SH-SY5Y (cell line): Measurements from ENCODE around the gene OSGEP.

ENCODE experiments used
- GATA2 ChIP-seq: IDR thresholded peaks from 2 replicates; pipeline ENCODE4 v1.6.1; 2011; ENCODE audit warnings: mild to moderate bottlenecking, low read depth, low read length
- GATA3 ChIP-seq: IDR thresholded peaks from 2 replicates; pipeline ENCODE4 v1.6.1; 2011; ENCODE audit warnings: low read depth, mild to moderate bottlenecking, low read length, moderate library complexity

OSGEP gene

DNA sequence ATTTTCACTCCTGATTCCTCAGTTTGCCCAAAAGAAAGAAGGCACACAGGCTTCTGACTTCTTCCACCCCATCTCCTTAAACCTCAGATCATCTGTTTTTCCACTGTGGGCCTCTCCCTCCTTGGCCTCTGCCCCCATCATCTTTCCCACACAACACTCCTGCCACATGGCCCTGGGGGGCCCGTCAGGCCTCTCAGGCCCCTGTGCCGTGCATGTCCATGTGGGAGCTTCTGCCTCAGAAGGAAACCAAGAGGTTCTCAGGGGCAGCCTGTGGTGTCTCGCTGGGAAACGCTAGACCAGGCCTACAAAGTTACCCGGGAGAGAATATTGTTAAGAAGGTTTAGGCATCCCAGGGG is 26.6 kb downstream of the OSGEP start:
- no peak for TF ChIP-seq GATA3
- no peak for TF ChIP-seq GATA2

DNA sequence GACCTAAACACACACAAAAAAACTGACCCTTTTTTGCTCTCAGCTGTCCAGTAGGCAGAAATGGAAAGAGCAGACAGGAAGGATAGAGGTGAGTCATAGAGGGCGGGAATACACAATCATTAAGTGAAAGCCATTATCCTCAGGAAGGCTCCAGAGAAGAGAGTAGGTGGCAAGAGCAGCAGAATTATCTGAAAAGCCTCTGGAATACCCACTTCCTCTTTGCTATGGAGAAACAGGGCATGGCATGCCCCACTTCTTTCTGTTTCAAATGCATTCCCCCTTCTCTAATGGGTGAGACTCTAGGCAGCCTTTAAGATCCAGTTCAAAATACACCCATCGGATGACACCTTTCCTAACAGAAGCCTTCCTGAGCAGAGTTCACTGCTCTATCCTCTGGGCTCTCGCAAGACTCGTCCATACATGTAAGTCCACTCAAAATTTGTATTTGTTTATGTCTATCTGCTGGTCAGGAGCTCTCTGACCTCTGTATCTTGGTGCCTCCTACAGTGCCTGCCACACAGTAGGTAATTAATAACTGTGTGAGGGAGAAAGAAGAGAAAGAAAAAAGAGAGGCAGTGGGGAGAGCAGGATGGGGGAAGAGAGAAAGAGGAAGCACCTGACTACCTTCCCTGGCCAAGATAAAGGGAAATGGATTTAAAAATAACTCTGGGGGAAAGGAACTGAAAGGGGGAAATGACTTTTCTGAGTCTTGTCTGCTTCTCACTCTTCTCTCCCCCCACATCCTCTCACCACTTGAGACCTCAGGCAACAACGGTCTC is 27.2 kb downstream of the OSGEP start:
- TF ChIP-seq GATA2 (no peak), GATA3 (no peak)

DNA sequence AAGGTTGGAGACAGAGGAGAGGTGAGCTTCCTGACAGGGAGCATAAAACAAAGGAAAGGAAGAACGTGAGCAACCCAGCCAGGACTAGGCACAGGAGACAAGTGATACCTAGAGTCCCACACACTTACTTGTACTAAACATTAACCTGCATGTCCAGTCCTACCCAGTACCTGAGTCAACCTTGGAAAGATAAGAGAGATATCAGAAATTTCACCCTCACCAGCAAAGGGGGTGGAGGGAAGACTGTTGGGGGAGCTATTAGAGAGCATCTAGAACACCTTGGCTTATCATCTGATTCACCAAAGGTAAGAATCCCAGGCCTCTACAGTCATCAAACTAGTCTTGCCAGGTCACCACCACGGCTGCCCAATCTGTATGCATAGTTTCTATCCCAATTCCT is 29.8 kb downstream of the OSGEP start:
- TF ChIP-seq GATA2: no peak
- no peak for TF ChIP-seq GATA3

DNA sequence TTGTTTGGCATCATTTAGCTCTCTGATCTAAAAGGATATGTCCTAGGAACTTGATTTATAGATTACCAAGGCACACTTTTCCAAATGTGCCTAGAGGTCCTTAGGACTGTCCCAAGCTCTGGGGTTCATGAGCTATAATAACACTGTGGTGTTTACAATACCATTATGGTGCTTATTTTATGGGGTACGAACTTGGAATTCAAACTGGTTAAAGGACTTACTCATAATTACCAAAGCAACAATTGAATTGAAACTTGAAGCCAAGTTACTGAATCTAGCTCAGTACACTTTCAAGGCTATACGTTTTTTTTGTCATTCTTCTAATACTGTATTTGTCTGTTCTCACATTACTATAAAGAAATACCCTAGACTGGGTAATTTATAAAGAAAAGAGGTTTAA is 31.7 kb downstream of the OSGEP start:
- TF ChIP-seq GATA3 (no peak), GATA2 (no peak)

DNA sequence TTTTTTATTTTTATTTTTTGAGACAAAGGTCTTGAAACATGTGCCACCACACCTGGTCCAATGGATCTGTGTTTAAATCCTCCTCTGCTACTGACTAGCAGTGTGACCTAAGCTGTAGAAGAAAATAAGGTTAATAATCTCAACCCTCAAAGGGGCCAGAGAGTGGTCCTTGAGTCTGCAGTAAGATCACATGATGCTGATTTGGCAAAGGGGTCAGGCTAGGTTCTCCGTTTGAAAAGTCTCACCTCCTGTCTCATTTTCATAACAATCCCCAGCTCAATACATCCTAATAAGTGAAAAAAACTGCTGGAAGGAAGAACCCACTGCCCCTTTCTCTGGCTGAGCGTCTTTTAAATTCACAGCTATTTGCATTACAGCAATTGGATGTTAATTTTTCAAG is 33.3 kb downstream of the OSGEP start:
- TF ChIP-seq GATA2: no peak
- no peak for TF ChIP-seq GATA3

DNA sequence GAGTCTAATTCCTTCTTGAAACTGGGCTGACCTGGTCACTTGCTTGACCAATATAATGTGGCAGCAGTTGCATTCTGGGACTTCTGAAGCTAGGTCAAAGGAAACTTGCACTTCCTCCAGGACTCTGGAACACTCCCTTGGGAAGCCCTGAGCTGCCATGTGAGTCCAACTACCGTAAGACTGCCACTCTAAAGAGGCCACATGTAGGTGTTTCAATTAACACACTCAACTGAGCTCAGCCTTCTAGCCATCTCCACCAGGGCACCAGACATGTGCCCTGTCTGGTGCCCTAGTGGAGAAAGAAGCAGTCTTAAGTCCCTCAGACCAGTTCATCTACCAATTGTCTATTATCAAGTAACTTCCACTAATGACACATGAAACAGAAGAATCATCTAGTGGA is 35.2 kb downstream of the OSGEP start:
- TF ChIP-seq GATA2 (no peak), GATA3 (no peak)

DNA sequence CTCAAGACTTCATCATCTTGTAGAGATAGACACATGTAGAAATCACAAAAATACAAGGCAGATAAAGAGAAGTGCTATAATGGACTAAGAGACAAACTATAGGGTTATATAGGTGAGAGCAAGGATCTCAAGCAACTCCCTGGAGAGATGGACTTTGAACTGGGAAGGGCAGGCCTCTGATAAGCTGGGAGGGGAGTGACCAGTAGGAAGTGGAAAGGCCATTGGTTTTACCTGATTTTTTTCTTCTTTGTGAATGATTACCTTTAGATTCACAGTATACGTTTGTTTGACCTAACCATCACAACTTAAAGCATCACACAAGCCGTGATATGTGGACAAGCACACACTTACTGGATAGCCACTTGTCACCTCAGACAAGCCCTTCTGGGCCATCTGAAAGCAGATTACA is 36.1 kb downstream of the OSGEP start:
- TF ChIP-seq GATA3 (no peak), GATA2 (no peak)

DNA sequence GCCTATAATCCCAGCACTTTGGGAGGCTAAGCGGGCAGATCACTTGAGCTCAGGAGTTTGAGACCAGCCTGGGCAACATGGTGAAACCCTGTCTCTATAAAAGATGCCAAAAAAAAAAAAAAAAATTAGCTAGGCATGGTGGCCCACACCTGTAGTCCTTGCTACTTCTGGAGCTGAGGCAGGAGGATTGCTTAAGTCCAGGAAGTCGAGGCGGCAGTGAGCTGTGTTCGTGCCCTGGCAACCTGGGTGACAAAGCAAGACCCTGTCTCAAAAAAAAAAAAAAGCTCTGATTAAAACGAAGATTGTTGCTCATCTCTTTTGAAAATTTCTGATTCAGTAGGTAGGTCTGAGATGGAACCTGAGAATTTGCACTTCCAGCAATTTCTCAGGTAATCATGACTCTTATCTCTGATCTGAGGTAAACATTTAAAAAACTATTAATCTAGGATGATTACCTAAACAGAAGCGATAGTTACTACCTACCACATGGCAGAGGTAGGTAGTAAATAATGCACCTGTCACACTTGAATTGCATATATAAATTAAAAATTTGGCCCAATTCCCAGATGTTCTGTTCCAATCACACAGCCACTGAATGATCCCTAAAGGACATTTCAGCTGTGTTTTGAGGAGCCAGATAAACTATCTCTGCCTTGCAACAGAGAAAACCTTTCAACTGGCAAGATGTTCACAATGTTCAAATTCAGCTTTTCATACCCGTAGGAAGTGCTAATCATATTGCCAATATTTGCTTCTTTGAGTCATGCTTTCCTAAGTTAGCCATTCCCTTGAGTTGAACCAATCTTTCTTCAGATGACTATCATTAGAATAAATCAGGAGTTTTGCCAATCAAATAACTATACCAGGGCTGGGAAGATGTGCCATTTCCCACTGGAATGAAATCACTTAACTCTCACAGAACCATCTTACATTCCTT is 37.1 kb downstream of the OSGEP start:
- no peak for TF ChIP-seq GATA3
- TF ChIP-seq GATA2: no peak

DNA sequence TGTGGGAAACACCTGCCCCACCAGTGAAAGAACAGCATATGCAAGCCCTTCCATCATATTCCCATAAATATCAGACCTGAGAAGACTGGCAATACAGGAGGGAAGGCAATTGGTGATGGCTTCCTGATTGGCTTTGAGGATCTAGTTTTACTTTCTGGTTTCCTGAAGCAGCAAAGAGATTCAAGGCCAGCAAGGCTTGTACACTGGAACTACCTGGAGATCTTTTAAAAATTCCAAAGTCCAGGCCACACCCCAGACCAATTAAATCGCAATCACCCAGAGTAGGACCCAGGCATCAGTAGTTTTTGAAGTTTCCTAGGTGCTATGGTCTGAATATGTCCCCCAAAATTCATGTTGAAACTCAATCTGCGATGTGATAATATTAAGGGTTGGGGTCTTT is 38.4 kb downstream of the OSGEP start:
- TF ChIP-seq GATA2: no peak
- TF ChIP-seq GATA3: no peak

DNA sequence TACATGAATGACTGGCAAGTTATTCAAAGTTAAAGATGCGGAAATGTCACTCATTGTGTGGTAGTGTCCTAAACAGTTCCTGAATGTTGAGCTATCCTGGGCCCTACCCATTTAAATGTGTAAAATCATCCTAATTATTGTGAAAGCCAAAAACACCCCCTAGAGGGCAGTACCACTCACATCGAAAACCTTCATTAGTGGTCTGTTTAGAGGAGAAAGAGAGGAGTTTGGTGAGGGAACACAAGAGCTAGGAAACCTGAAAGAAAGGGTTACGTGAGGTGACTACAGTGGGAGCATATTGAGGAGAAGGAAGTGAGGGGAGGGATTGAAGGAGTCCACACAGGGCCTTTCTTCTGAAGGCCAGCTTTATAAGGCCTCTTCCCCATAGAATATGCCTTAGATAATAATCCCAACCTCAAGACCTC is 38.8 kb downstream of the OSGEP start:
- TF ChIP-seq GATA2 (no peak), GATA3 (no peak)

DNA sequence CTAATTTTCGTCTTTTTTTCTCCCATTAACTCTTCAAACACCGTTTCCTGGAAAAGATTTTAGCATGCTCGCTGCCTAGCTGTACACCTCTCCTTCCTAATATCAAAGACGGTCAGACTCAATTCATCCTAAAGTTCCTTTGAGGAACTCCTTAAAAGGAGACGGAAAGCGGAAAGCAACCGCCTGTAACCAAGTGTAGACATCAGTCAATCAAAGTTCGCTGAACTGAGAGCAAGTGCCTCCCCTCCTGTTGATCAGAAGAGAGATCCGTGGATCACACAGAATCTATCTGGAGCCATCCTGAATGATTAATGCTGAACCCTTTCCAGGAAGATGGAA is 40.9 kb downstream of the OSGEP start:
- no peak for TF ChIP-seq GATA2
- no peak for TF ChIP-seq GATA3

DNA sequence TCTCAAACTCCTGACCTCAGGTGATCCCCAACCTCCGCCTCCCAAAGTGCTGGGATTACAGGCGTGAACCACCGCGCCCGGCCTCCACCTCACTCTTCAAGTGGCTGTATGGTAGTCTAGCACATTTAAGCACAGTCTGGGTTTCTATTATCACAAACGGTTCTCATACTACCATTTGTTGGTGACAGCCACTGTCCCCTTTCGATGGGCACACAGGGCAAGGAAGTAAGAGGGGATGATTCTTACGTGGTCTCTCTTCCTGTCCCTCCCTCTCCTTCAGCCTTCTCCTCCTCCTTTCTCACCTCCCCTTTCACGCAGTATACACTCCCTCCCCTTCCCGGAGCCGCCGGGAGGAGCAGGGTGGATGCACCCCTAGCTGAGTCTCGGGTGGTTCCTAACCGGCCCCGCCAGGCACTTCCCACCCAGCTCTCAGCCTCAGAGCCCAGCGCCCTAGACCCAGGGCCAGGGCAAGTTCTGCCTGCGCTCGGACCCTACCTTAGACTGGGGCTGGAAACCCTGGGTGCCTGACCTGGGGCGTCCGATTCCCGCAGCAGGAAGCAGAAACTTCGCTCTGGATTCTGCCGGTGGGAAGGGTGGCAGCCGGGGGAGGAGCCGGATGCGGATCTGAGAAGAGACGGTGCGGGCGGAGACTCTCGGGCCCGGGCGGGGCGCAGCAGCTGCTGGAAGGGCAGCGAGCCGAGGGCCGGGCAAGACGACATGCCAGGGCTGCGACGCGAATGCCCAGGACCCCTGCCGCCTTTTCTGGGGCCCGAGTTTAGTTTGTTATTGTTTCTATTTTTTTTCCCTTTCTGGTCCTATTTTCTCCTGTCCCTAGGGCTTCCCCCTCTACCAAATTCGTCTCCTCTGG is 41.5 kb downstream of the OSGEP start, which contains the start of gene TEP1:
TEP1 (minus strand) TSS at position 626 of the 868 bp plus-strand sequence. CDS start 5,062 bp downstream, outside the sequence.
- no peak for TF ChIP-seq GATA2
- no peak for TF ChIP-seq GATA3

DNA sequence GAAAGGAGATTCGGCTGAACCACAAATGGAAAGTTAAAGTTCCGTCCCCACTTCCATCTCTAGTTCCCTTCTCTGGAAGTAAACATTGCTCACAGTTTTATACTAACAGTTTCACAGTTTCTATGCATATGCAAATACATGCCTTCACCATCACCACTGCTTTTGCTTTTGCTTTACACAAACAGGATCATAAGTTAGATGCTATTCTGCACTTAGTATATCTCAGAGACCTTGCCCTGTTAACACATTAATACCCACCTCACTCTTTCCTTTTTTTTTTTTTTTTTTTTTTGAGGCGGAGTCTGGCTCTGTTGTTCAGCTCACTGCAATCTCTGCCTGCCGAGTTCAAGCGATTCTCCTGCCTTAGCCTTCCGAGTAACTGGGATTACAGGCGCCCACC is 42.2 kb downstream of the OSGEP start:
- no peak for TF ChIP-seq GATA3
- no peak for TF ChIP-seq GATA2

DNA sequence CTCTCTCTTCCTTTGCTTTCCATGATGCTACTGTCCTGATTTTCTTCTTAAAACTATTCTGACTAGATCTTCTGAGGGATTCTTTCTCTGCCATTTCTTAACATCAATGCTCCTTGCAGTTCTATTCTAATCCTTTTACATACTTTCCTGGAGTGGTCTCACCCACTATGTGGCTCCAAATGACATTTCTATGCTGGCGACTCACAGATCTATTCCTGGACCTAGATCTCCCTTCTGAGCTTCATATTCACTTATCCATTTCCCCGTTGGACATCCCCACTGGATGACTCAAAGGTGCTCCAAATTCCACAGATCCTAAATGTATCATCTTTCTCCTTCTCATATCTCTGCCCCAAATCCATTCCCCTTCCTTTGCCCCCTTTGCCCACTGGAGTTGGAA is 45.4 kb downstream of the OSGEP start:
- TF ChIP-seq GATA3 (no peak), GATA2 (no peak)

DNA sequence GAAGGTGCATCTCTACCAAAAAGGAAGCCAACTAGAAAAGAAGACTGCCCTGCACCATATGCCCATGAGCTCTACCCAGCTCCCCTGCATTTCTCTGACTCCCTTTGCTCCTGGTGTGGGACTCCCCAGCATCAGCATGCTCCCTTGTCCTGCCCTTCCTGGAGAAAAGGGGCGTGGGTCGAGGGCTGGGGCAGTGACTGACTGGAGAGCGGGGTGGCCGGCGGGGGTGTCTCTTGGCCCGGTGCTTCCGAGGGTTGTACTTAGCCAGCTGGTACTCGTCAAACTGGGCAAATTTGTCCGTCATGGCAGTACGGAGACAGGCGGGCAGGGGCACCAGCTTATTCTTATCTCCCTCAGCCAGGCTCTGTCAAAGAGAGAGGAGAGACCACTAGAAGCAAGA is 51.1 kb downstream of the OSGEP start:
- TF ChIP-seq GATA2: no peak
- no peak for TF ChIP-seq GATA3
